NOMO-1 treated with DMSO at 0.1 percent for 48 hours (cell line): ENCODE measurements around the gene WDR20.
"Not testable (repeated sequence)": the region's sequence is repeated elsewhere in the genome, so short reads cannot be mapped to it uniquely, and the experiment has no call there.

Source experiments
- DNase-seq: peaks from one replicate; lab custom pipeline; 2025; ENCODE audit not compliant: unreplicated experiment; lab: John Stamatoyannopoulos, UW

The WDR20 gene

DNA sequence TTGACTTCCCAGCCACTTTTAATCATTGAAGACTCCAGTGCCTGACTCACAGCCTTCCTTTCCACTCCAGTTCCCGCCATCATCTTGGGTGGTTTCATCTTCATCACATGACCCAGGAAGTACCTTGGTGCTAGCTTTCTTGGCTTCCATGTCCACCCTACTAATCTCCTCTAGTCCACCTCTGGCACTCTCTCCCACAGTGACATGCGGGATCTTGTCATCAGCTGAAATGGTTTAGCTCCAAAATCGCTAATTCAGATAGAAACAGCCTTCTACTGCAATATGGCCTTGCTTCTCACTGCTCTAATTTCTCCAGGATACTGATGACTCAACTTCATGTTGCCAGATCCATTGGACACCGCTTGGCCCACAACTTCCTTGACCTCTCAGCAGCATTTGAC is 24.5 kb downstream of the WDR20 start:
- DNase-seq, result peak; percentile 16

- DNase-seq, result no peak
Measured at GRCh38 chr14:102164965-102165364, 25.3 kb downstream of the WDR20 start.

- DNase-seq, result no peak
Measured at GRCh38 chr14:102170061-102170460, 30.4 kb downstream of the WDR20 start.

GRCh38 chr14:102171173-102172020 is 31.7 kb downstream of the WDR20 start:
- DNase-seq, result no peak

DNA sequence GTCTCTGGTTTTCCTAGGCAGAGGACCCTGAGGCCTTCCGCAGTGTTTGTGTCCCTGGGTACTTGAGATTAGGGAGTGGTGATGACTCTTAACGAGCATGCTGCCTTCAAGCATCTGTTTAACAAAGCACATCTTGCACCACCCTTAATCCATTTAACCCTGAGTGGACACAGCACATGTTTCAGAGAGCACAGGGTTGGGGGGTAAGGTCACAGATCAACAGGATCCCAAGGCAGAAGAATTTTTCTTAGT is 32.2 kb downstream of the WDR20 start:
- DNase-seq, result not testable (repeated sequence)

DNA sequence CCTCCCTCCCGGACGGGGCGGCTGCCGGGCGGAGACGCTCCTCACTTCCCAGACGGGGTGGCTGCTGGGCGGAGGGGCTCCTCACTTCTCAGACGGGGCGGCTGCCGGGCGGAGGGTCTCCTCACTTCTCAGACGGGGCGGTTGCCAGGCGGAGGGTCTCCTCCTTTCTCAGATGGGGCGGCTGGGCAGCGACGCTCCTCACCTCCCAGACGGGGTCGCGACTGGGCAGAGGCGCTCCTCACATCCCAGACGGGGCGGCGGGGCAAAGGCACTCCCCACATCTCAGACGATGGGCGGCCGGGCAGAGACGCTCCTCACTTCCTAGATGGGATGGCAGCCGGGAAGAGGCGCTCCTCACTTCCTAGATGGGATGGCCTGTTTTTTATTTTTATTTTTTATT is 33.0 kb downstream of the WDR20 start:
- DNase-seq, result not testable (repeated sequence)

GRCh38 chr14:102177161-102177560 is 37.5 kb downstream of the WDR20 start:
- no peak for DNase-seq

DNA sequence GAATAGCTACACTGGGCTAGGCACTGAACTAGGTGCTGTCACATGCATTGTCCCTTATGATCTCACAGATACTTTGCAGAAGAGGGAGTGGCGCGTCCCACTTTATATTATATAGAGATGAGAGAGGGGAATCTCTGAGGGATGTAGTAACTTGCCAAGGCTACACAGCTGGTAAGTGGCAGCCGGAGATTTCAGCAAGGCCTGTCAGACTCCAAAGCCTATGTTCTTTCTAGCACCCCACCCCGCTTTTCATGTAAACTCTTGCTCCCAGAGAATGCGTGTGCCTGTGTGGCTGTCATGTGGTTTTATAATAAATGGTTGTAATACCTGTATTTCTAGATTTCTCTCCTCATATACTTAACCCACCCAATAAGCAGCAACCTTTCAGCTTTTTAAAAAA is 39.1 kb downstream of the WDR20 start:
- no peak for DNase-seq

GRCh38 chr14:102180248-102180998 is 40.7 kb downstream of the WDR20 start:
- DNase-seq, result no peak

DNA sequence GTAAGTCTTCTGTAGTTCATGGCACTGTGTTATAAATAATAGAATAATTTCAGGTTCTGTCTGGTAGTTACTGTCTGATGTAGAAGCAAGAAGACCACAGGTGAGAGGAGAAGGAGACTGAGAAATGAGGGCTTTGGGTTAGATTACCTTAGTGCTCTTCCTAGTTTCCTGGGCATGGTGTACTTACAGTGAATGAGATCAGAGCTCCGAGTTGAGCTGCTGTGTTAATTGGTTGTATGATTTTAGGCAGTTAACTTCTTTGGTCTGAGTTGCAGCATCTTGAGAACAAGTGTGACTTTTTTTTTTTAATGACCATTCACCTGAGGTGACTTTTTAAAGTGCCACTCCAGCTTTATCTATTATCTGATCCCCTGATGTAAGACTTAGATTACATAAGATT is 41.5 kb downstream of the WDR20 start:
- no peak for DNase-seq

DNA sequence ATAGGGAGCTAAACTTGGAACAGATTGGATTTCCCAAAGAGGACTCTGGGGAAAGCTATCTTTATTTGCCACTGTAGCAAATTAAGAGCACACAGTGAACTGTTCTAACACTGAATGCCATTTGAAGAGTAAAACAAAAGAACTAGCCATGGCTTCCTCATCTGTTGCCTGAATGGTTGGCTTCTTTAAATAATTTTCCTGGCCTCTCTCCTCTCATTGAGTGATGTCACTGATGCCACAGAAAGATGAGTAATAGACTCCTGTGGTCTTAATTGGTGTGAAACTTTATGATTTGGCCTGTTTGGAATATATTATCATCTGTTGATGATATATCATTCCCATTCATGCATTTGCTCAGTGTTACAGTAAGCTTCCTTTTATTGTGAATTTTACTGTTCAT is 42.5 kb downstream of the WDR20 start:
- DNase-seq, result peak; percentile 14

- no peak for DNase-seq
Measured at GRCh38 chr14:102182936-102183619, 43.4 kb downstream of the WDR20 start.

DNA sequence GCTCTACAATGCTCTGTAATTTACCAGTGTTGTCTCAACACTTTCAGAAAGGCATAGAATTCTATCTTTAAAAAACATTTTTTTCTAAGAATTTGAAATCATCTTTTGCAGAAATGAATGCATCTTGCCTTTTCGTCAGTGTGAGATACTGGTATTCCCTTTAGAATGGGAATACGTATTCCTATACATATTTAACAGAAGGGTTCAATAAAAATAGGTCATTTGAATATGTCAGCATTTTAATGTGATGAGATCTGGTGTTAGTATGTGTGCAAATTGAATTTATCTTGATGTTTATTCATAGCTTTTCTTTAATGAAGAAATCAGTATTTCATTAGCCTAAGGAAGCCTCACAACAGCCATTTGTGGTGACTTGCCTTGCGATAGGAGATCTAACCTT is 44.2 kb downstream of the WDR20 start:
- DNase-seq, result no peak

- no peak for DNase-seq
Measured at GRCh38 chr14:102184316-102185035, 44.8 kb downstream of the WDR20 start.

DNA sequence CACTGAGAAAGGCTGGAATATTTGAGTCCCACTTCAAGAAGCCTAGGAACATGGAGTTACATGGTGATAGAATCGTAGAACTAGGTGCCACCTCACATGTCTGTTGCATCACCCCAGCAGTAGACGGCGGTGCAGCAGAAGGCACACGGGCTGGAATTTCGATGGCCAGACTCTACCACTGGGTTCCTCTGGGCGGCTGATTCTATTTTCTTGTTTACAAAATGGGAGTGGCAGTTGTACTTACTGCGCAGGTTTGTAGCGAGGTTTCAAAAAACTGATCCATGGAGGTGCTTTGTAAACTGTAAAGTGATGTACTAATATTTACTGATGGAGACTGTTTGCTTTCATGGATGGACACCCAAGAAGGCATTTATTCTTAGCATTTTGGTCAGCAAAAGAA is 45.7 kb downstream of the WDR20 start:
- DNase-seq, result no peak

DNA sequence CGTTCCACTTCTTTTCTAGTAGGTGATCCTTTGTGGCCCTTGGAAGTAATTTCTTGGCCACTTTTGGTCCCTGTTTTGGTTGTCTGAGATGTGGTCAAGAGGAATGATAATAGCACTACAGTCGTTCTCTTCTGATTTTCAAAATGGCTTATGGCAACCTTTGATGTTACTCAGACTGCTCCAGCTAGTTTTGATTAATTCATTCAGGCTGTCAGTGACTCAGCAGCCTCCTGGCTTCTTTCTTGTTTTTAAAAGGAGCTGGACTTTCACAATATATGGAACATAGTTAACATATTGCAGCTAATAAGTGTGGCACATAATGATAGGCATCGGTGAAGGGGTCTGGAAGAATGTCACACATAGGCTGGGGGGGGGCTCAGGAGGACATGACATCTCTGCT is 47.3 kb downstream of the WDR20 start:
- DNase-seq, result no peak

DNA sequence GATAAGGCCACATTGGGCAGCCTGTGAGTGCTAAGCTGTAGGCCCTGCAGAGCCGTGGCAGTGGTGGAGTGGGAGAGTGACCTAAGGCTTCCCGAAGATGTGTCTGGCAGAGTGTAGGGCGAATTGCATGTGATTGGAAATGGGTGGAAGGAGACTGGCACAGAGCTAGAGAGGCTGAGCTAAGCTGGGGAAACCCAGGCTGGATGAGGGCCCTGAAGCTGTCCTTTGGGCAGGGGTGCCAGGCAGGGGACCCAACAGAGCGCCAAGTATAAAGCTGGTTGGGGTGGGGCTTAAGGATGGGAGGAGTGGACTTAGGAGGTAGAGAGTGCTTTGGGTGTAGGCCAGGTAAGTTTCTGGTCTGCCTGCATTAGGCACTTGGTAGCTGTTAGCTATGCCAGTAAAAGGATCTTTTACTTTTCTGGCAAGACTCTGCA is 47.9 kb downstream of the WDR20 start:
- DNase-seq, result no peak

DNA sequence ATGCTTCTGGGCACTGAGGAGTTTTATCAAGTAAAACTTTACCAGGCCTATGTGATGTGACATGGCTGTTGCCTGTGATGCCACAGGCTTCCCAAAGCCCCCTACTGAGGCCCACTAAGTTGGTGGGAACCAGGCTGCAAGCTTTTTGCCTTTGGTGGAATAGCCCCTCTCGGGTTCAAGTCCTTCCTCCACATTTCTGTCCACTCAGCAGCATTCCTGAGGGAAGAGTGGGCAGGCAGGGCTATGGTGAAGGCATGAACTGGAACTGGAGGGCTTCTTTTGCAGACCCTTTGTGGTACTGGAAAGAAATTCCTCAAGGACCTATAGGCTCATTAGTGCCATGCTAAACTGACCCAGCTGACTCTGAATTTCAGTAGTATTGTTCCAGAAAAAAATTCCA is 48.5 kb downstream of the WDR20 start:
- DNase-seq, result no peak

DNA sequence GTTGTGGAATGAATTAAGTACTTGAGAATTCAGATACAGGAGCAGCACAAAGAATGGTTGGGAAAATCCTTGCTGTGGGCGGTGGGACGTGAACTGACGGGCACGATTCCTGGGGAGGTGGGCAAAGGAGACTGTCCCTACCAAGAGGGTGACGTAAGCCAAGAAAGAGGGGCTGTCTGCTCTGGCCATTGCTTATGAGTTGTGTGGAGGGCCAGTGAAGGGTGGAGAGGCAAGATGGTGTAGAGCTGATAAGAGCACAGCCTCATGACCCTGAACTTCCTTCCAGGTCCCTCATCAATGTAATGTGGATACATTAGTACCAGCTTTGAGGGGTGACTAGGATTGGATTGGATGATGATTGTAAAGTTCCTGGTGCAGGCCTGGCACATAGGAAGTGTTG is 50.2 kb downstream of the WDR20 start:
- DNase-seq, result no peak

DNA sequence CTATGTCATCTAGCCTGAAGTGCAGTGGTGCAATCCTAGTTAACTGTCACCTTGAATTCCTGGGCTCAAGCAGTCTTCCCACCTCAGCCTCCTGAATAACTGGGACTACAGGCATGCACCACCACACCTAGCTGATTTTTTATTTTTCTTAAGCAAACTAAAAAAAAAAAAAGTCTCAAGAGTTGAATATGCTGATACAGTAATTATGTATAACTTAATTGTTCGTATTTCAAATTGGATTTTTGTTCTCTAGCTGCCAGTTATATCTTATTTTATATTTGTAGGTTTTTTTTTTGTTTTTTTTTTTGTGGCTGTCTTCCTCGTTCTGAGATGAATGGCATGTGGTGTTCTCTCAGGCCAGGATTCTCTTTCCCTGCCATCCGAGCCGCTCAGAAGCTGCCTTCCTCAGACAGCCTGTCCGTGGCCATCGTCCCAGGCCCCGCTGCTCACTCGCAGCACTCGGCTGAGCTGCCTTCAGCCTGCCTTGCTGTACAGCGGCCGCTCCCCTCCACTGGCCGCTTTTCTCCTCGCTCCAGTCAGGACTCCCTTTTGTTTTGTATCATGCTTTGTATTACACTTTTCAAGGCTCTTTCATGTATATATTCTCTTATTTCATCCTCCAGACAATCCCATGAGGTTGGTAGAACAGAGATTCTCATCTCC is 53.3 kb downstream of the WDR20 start:
- no peak for DNase-seq

DNA sequence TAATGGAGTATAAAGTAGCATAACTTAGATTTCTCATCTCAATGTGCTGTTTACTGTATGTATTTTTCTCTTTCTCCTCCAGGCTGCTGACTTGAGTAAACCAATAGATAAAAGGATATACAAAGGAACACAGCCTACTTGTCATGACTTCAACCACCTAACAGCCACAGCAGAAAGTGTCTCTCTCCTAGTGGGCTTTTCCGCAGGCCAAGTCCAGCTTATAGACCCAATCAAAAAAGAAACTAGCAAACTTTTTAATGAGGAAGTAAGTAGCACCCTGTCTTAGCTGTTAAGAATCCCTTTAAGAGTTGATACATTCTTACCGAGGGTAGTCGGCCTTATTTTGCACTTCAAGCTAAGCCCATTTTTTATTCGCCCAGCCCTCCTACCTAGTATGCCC is 55.2 kb downstream of the WDR20 start:
- no peak for DNase-seq
